ENCODE data around the gene PLK5.

The PLK5 gene

GRCh38 chr19:1580957-1581356, 57.1 kb downstream of the PLK5 start:
- no peak for DNase-seq

GRCh38 chr19:1582201-1582600, 58.3 kb downstream of the PLK5 start:
- DNase-seq, result no peak

- no peak for DNase-seq
These were observed 60.8 kb downstream of the PLK5 start for GRCh38 chr19:1584500-1585242.

- DNase-seq, result no peak
These were observed 61.3 kb downstream of the PLK5 start for GRCh38 chr19:1585243-1585580.
